Skin epidermis (tissue), 12 donors: ENCODE results near the gene RABEP2.
A peak's percentile ranks its signal among the peaks of the same experiment; 100 is the strongest.

Experiments used
- H3K27ac ChIP-seq, 21 experiments: fragments of 200-600 bp; sonication (generic) in 11 of 21; one replicate each; pipeline ENCODE4 v1.5.0; 2020; ENCODE audit warnings: mild to moderate bottlenecking in 3 of 21, inconsistent platforms in 2 of 21, moderate library complexity in 2 of 21
- H3K4me3 ChIP-seq, 7 experiments: fragments of 200-600 bp; sonication (generic) in 2 of 7; one replicate each; pipeline ENCODE4 v1.5.0; 2020; ENCODE audit warnings: inconsistent platforms in 2 of 7, mild to moderate bottlenecking in 2 of 7, moderate library complexity in 1 of 7

RABEP2 gene

DNA sequence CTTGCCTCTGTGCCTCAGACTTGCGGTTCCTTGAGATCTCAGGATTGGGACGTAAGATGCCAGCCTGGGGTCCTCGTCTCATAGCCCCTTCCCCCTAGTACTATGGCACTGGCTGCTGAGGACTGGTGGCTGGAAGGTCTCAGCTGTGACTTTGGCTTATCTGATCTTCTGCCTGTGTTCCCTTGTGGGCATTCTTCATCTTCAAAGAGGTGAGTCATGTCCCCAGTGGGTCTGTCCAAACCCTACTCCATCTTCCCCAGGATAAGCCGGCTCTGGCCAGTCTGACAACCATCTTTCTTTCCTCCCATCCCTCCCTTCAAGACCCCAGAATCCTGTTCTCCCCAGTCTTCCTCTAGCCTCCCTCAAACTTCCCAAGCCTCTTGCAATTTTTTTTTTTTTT is 10.3 kb upstream of the RABEP2 start:
- Histone ChIP-seq H3K4me3 (no peak overlapping the region), H3K27ac (no peak overlapping the region)

DNA sequence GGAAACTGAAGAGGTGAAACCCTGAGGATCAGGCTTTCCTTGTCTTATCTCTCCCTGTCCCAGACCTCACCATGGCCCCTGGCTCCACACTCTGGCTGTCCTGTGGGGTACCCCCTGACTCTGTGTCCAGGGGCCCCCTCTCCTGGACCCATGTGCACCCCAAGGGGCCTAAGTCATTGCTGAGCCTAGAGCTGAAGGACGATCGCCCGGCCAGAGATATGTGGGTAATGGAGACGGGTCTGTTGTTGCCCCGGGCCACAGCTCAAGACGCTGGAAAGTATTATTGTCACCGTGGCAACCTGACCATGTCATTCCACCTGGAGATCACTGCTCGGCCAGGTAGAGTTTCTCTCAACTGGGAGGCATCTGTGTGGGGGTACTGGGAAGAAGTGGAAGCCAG is 8.1 kb upstream of the RABEP2 start:
- Histone ChIP-seq H3K27ac (peak overlapping the region in 1 of 21 experiments; percentile 71), H3K4me3 (no peak overlapping the region)

DNA sequence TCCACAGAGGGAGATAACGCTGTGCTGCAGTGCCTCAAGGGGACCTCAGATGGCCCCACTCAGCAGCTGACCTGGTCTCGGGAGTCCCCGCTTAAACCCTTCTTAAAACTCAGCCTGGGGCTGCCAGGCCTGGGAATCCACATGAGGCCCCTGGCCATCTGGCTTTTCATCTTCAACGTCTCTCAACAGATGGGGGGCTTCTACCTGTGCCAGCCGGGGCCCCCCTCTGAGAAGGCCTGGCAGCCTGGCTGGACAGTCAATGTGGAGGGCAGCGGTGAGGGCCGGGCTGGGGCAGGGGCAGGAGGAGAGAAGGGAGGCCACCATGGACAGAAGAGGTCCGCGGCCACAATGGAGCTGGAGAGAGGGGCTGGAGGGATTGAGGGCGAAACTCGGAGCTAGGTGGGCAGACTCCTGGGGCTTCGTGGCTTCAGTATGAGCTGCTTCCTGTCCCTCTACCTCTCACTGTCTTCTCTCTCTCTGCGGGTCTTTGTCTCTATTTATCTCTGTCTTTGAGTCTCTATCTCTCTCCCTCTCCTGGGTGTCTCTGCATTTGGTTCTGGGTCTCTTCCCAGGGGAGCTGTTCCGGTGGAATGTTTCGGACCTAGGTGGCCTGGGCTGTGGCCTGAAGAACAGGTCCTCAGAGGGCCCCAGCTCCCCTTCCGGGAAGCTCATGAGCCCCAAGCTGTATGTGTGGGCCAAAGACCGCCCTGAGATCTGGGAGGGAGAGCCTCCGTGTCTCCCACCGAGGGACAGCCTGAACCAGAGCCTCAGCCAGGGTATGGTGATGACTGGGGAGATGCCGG is 7.5 kb upstream of the RABEP2 start:
- no peak overlapping the region for H3K4me3 ChIP-seq
- peak overlapping the region in 2 of 21 experiments; percentile 47 to 71 for H3K27ac ChIP-seq

DNA sequence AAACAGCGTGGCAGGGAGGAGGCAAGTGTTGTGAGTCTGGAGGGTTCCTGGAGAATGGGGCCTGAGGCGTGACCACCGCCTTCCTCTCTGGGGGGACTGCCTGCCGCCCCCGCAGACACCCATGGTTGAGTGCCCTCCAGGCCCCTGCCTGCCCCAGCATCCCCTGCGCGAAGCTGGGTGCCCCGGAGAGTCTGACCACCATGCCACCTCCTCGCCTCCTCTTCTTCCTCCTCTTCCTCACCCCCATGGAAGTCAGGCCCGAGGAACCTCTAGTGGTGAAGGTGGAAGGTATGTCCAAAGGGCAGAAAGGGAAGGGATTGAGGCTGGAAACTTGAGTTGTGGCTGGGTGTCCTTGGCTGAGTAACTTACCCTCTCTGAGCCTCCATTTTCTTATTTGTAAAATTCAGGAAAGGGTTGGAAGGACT is 6.8 kb upstream of the RABEP2 start, which contains the start of gene CD19:
TSS of gene CD19 (plus strand) at position 171 of the 425 bp plus-strand sequence. CDS start at position 201, 30 bp downstream.
- peak within 1 kb of the TSS in 3 of 21 experiments; percentile 42 to 71 (median 57) for H3K27ac ChIP-seq
- H3K4me3 ChIP-seq = no peak within 1 kb of the TSS

DNA sequence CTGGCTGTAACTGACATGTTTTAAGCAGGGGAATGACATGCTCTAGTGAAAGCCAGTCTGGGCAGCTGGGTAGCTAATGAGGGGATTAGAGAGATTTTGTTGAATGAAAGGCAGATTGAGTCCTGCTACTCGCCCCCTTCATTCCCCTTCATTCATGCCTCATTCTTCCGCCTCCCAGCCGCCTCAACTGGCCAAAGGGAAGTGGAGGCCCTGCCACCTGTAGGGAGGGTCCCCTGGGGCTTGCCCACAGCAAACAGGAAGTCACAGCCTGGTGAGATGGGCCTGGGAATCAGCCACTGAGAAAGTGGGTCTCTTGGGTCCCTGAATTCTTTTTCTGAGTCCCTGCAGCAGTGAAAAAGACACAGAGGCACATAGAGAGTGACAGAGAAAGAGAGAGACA is 5.6 kb upstream of the RABEP2 start:
- peak overlapping the region in 3 of 21 experiments; percentile 42 to 71 (median 57) for H3K27ac ChIP-seq
- H3K4me3 ChIP-seq = no peak overlapping the region

DNA sequence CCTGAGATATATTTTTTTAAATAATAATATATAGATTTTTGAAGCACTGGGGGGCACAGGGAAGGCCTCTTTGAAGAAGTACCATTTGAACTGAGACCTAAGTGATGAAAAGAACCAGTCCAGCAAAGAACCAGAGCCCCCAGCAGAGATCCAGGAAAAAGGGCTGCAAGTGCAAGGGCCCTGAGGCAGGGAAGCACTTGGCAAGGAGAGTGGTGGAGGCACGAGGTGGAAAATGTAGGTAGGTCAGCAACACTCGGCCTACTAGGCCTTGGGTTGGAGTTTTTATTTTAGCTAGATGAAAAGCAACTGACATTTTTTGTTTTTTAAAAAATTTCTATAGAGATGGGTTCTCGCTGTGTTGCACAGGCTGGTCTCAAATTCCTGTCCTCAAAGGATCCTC is 5.2 kb upstream of the RABEP2 start:
- no peak overlapping the region for H3K4me3 ChIP-seq

DNA sequence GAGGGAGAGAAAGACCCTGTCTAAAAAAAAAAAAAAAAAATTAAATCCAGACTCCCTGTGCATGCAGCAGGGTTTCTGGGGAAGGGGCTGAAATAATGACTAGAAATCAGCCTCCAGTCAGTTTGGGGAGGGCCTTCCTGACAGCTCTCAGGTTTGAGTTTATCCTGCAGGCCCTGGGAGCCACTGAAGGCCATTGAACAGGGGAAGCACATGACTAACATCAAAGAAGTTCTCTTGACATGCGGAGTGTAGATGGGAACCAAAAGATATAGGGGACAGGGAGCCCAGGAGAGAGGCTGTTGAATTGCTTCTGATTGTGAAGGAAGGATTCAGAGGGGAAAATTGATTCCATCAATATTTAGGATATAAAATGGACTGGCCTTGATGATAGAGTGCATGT is 2.8 kb upstream of the RABEP2 start:
- Histone ChIP-seq H3K27ac (no peak overlapping the region), H3K4me3 (no peak overlapping the region)

More for the DNA sequence above, 5.2 kb upstream of the RABEP2 start:
- H3K27ac ChIP-seq = peak overlapping the region in 1 of 21 experiments; percentile 42

DNA sequence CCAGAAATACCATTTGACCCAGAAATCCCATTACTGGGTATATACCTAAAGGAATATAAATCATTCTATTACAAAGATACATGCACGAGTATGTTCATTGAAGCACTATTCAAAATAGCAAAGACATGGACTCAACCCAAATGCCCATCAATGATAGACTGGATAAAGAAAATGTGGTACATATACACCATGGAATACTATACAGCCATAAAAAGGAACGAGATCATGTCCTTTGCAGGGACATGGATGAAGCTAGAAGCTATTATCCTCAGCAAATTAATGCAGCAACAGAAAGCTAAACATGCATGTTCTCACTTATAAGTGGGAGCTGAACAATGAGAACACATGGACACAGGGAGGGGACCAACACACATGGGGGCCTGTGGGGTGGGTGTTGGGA is 1.2 kb upstream of the RABEP2 start:
- Histone ChIP-seq H3K27ac (peak overlapping the region in 17 of 21 experiments; percentile 95 to 100 (median 98)), H3K4me3 (peak overlapping the region in 6 of 7 experiments; percentile 58 to 76 (median 67))

DNA sequence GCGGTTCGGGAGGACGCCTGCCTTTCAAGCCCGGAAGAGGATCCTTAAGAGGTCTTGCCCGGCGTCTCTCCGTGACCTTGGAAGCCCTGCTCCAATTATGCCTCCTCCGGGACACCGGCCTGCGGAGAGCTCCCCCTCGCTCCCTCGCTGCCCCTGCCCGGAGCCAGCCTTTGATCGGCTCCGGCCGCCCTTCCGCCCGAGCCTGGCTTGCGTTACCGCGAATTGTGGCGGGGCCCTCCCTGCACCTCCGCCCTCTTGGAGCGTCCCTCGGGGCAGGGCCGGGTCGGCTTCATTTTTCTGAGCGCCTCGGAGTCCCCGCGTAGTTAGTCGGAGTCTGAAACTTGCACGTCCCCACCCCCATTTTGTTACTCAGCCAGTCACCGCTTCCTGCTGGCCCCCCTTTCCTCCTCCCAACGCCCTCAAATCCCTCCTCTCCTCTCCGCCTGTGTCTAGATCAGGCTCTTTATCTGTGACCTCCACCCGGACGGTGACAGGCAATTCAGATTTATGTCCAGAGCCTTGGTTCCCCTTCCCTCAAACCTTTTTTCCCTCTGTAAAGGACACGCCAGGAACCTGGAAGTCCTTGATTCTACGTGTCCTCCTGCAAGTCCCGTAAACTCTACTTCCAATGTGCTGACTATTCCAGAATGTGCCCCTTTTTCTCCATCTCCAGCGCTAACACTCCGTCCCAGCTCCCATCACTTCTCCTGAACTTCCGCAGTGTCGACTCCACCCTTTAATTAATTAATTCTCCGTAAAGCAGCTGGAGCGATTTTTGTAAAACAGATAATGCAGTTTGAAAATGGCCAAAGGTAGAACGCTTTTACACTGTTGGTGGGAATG is 569 bp upstream of the RABEP2 start:
- Histone ChIP-seq H3K4me3 (peak overlapping the region; percentile 58 to 89 (median 70)), H3K27ac (peak overlapping the region; percentile 82 to 100 (median 98))

DNA sequence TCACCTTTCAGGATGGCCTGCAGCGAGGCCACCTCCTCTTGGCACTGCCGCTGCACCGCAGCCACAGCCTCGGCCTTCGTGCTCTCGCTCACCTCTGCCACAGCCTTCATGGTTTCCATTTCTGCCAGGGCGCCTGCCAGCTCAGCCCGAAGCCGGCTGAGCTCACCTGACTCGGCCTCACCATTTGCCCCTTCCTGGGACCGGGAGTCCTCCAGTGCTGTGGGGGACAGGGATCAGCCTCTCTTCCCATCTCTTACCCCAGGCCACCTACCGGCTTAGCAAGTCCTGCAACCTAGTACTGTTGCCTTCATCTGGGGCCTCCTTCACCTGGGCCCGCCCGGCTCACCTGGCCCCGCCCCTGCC is 658 bp downstream of the RABEP2 start:
- Histone ChIP-seq H3K4me3 (peak overlapping the region; percentile 58 to 89 (median 70)), H3K27ac (peak overlapping the region in 20 of 21 experiments; percentile 95 to 100 (median 98))

DNA sequence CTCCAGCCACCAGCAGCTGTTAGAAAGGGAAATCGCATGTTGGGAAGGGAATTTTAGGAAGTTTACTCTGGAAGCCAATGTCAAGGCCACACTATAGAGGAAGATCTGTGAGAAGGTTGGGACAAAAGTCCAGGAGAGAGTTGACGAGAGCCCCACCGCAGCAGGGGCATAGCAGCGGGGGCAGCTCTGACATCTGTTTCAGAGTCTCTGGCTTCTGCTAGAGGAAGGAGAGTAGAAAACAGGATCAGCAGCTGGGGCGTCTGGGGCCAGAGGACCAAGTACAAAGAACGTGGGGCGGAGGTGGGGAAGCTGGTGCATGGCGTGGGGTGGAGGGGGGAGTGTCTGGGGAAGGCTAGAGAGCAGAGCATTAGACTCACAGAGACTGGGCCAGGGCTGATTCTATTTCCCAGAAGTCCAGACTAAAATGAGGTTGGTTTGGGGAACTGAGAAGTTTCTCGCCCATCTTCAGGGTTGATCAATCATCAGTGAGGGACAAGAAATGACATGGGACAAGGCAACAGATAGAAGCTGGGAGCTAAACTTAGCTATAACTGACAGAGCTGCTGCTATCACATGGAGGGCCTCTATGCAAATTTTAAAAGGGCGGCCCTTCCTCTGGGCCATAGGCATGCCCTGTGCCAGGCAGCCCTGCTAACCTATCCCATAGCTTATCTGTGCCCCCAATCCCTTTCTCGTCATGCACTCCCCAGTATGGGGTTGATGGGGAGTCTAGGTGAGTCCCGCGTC is 1.2 kb downstream of the RABEP2 start:
- peak overlapping the region; percentile 58 to 89 (median 70) for H3K4me3 ChIP-seq

DNA sequence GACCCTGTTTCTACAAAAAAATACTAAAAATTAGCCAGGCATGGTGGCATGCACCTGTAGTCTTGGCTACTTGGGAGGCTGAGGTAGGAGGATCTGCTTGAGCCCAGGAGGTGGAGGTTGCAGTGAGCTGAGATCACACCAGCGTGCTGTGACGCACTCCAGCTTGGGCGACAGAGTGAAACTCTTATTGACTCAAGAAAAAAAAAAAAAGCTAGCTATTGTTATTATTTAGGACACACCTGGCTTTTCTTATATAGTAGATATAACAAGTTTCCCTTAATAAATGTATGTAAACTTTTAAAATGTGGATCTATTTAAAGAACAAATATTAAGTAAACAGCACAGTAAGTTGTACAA is 1.8 kb downstream of the RABEP2 start:
- no peak overlapping the region for H3K4me3 ChIP-seq
- peak overlapping the region in 5 of 21 experiments; percentile 97 to 100 (median 98) for H3K27ac ChIP-seq

More for the DNA sequence above, 1.2 kb downstream of the RABEP2 start:
- H3K27ac ChIP-seq = peak overlapping the region in 20 of 21 experiments; percentile 95 to 100 (median 98)

DNA sequence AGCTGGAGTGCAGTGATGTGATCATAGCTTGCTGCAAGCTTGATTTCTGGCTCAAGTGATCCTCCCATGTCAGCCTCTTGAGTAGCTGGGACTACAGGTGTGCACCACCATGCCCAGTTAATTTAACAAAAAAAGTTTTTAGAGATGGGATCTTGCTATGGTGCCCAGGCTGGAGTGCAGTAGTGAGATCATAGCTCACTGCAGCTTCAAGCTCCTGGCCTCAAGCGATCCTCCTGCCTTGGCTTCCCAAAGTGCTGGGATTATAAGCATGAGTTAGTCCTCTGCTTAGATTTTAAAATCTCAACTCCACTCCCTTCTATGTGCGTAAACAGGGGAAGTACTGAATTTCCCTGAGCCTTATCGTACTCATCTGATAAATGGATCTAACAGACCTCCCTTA is 6.3 kb downstream of the RABEP2 start:
- H3K4me3 ChIP-seq = no peak overlapping the region
- H3K27ac ChIP-seq = no peak overlapping the region

DNA sequence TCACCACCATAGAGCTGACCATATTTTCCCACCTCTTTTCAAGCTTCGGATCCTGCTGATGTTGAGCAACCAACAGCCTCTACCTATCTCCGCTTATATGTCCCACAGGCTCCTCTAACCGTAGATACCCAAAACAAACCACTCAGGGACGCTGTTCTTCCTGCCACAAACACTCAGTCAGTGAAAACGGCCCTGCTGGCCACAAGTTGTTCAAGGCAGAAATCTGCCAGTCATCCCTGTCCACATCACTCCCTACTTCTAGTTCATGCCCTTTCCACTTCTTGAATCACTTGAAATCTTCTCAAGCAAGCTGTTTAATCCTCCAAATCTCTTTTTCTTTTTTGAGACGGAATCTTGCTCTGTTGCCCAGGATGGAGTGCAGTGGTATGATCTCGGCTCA is 7.9 kb downstream of the RABEP2 start:
- Histone ChIP-seq H3K27ac (no peak overlapping the region), H3K4me3 (no peak overlapping the region)

DNA sequence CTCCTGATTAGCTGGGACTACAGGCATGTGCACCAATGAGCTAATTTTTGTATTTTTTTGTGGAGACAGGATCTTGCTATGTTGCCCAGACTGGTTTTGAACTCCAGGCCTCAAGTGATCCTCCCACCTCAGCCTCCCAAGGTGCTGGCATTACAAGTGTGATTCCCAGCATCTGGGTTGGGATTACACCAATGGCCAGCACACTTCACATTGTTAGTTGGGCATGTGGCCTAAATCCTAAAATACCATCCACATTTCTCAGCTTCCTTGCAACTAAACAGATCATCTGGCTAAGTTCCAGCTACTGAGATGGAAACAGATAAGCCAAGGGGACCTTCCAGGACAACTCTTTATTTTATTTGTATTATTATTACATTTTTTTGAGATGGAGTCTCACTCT is 9.9 kb downstream of the RABEP2 start:
- Histone ChIP-seq H3K4me3 (no peak overlapping the region), H3K27ac (no peak overlapping the region)

DNA sequence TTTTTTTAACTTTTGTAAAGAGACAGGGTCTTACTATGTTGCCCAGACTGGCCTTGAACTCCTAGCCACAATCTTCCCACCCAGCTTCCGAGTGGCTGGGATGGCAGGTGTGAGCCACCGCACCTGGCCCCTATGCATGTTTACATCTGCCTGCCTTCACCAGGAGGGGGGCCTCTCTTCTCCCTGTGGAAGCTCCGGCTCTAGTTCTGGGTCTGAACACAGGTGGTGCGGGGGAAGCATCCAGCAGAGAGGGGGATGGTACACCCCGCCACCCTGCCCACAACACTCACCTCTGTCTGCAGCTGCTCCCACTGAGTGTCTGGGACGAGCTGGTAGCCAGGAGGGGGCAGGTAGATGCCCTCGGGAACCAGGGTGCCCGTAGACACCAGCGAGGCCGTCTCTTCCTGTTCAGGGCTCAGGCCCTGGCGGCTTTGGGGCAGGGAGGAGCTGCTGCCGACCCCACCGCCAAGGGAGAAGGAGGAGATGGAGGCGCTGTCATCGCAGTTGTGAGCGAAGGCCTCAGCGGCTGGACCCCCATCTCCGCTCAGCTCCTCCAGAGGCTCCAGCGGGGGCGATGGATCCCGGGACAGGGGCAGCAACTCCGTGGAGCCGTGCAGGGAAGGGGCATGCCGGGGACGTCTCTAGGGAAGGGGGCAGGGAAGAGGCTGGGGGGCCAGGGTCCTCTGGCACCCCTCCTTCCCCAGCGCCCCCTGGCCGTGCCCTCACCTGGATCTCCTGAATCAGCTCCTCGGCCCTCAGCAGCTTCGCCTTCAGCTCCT is 10.9 kb downstream of the RABEP2 start:
- H3K4me3 ChIP-seq = no peak overlapping the region
- H3K27ac ChIP-seq = no peak overlapping the region

DNA sequence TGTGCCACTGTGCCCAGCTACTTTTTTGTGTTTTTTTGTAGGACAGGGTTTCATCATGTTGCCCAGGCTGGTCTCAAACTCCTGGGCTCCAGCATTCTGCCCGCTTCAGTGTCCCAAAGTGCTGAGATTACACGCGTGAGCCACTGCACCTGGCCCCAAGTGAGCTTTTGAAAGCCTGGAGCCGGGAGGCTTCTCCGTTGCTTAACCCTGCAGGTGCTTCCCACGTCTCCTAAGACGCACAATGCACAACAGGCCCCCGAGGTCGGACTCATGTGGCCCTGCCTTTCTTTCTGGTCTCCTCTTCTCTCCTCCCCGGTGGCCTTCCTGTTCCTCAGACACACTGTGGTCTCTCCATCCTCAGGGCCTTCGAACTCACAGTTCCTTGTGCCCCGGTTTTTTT is 12.5 kb downstream of the RABEP2 start:
- no peak overlapping the region for H3K27ac ChIP-seq
- no peak overlapping the region for H3K4me3 ChIP-seq

DNA sequence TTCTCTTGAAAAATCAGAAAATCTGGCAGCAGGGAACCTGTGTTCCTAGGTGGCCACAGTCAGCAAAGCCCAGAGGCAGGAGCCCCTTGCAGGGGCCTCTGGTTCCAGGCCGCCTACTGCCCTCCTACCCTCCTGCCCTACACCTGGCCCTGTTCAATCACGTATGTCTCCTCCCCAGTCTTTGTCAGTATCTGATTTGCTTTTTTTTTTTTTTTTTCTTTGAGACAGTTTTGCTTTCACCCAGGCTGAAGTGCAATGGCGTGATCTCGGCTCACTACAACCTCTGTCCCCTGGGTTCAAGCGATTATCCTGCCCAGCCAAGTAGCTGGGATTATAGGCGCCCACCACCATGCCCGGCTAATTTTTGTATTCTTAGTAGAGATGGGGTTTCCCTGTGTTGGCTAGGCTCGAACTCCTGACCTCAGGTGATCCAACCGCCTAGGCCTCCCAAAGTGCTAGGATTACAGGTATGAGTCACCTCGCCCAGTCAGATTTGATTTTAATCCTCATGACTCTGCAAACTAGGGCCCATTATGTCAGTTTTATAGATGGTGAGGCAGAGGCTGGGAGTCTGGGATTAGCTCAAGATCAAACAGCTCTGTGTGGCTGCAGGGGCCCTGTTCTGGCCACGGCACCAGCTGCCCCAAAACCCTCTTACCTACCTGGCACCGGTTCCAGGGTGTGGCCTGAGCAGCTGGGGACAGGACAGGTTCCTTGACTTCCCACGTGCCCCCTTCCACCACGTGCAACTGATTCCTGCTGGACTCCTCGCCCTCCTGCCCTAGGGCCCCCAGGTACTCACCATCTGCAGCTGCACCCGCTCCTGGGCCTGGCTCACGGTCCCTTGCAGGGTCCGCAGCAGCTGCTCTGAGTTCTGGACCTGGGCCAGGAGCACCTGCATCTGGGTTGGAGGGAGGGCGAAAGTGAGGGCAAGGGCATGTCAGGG is 14.7 kb downstream of the RABEP2 start:
- H3K4me3 ChIP-seq = no peak overlapping the region
- H3K27ac ChIP-seq = peak overlapping the region in 1 of 21 experiments; percentile 57
